Body of pancreas (tissue), 4 donors: Measurements from ENCODE around the gene GATAD2A. TPM values are rescaled to one million over a fixed set of nuclear protein-coding genes. Genes with fewer than 3 reads are reported as not detected.
A peak's percentile ranks its signal among the peaks of the same experiment; 100 is the strongest.

Experiments used
- ATAC-seq: fragments of 150-250 bp; one replicate; pipeline ENCODE4 v1.9.1; 2016
- DNase-seq, 4 donors: peaks; one replicate each; pipeline ENCODE4 v3.0.0-alpha.2; 2019
- H3K27ac ChIP-seq, 4 donors: fragments of 200-600 bp; sonication (generic); 1 replicate in 3 of 4; 2 replicates in 1 of 4; pipeline versions ENCODE4 v1.5.1 to v1.6.1; 2016 to 2019; ENCODE audit warnings: mild to moderate bottlenecking in 1 of 4, mixed read lengths in 1 of 4, moderate library complexity in 1 of 4
- H3K27me3 ChIP-seq, 2 donors: fragments of 200-600 bp; sonication (generic); one replicate each; pipeline ENCODE4 v1.6.0; 2016; ENCODE audit warnings: mild to moderate bottlenecking in 1 of 2
- H3K36me3 ChIP-seq, 2 donors: fragments of 200-600 bp; sonication (generic); replicated peaks in 1 of 2; 2 replicates each; pipeline ENCODE4 v1.5.1; 2016; ENCODE audit warnings: low read depth in 2 of 2; ENCODE audit not compliant: insufficient read depth in 1 of 2
- H3K4me1 ChIP-seq: fragments of 200-600 bp; sonication (generic); one replicate; pipeline ENCODE4 v1.6.0; 2016
- H3K4me3 ChIP-seq, 2 donors: fragments of 200-600 bp; sonication (generic); 1 replicate in 1 of 2; 2 replicates in 1 of 2; pipeline ENCODE4 v1.5.1; 2016 to 2019
- H3K9me3 ChIP-seq, 3 donors: fragments of 200-600 bp; sonication (generic); 1 replicate in 2 of 3; 2 replicates in 1 of 3; pipeline ENCODE4 v1.5.1; 2016
- CTCF ChIP-seq, 7 experiments: fragments of 450-650 bp in 4 of 7; fragments of 200-600 bp in 3 of 7; sonication (generic) in 3 of 7; IDR thresholded peaks; one replicate each; pipeline ENCODE4 v1.5.1; 2016 to 2019; ENCODE audit warnings: antibody characterized with exemption in 7 of 7
- POLR2A ChIP-seq, 3 donors: fragments of 450-650 bp; IDR thresholded peaks; one replicate each; pipeline ENCODE4 v1.6.1; 2016; ENCODE audit warnings: antibody characterized with exemption in 3 of 3, mild to moderate bottlenecking in 2 of 3
- WGBS, 2 donors: methylation state at CpG; one replicate each; pipeline ENCODE4 v1.1.5; 2017; 5-methylcytosine and 5-hydroxymethylcytosine counted together
- intact Hi-C: fragments of 100-400 bp; cut with DNase I; formaldehyde crosslinking; loops from one replicate; pipeline ENCODE4 v1.15.1; 2023
- total RNA-seq, 2 donors: library from RNA; depleted of rRNA; stranded (reverse); fragments of >200 nt; gene quantifications; one replicate each; pipeline ENCODE4 v1.1.0, GENCODE V29; 2016

Gene GATAD2A
- total RNA-seq, 2 donors from 2014 or later, result 30.0 to 35.8 TPM

DNA sequence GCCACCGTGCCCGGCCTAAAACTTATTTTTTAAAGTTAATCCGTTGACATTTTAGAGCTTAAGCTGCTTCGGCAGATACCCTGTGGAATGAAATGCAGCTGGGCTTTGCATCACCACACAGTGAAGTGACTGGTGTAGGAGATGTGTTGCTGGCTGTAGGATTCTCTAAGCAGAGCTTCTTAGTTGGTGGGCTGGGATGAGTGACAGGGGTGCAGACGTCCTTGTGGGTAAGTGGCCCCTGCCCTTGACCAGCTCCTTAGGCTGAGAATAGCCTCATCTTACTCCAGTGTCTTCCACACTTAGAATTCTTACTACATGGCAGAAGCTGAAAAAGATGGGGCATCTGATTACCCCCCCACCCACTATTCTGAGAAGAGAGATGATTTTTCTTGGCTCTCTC lies 11.6 kb downstream of the GATAD2A start:
- WGBS, 2 donors, result 75 to 79% methylated on average over 5 of the region's 5 CpGs
- no peak overlapping the region for H3K27ac ChIP-seq
- no peaks in the 10 kb centered on the region for H3K9me3 ChIP-seq
- no peak for TF ChIP-seq CTCF (IDR thresholded peaks at IDR 0.05)
- DNase-seq, result no peak
- H3K27me3 ChIP-seq, result no peaks in the 10 kb centered on the region
- H3K4me3 ChIP-seq, result no peak overlapping the region
- ATAC-seq, result no peak
- intact Hi-C loops, result no loop called here
- no peaks in the 10 kb centered on the region for H3K36me3 ChIP-seq
- H3K4me1 ChIP-seq, result peaks cover 31% of the 10 kb centered on the region

GRCh38 chr19:19417628-19418245 lies 12.3 kb downstream of the GATAD2A start:
- DNase-seq, result no peak
- WGBS, 2 donors, result 54 to 58% methylated on average over 9 to 10 of the region's 10 CpGs
- TF ChIP-seq CTCF (IDR thresholded peaks at IDR 0.05) (no peak), POLR2A (IDR thresholded peaks at IDR 0.05) (no peak)
- Histone ChIP-seq H3K36me3 (no peaks in the 10 kb centered on the region), H3K27me3 (no peaks in the 10 kb centered on the region), H3K4me3 (no peak overlapping the region), H3K4me1 (peaks cover 31% of the 10 kb centered on the region), H3K9me3 (no peaks in the 10 kb centered on the region), H3K27ac (no peak overlapping the region)
- ATAC-seq, result no peak
- intact Hi-C loops, result no loop called here

- Histone ChIP-seq H3K27me3 (no peaks in the 10 kb centered on the region), H3K4me3 (no peak overlapping the region), H3K9me3 (no peaks in the 10 kb centered on the region), H3K36me3 (no peaks in the 10 kb centered on the region), H3K27ac (no peak overlapping the region), H3K4me1 (peaks cover 39% of the 10 kb centered on the region)
- TF ChIP-seq POLR2A (IDR thresholded peaks at IDR 0.05) (no peak), CTCF (IDR thresholded peaks at IDR 0.05) (no peak)
- no peak for ATAC-seq
- WGBS, 2 donors, result 65 to 78% methylated on average over 8 of the region's 8 CpGs
- intact Hi-C loops, result no loop called here
- no peak for DNase-seq
Observed at GRCh38 chr19:19418555-19419260, 13.2 kb downstream of the GATAD2A start.

- peak in 1 of 4 donors; percentile 16 for DNase-seq
- intact Hi-C loops, result no loop called here
- no peak for ATAC-seq
- Histone ChIP-seq H3K27ac (no peak overlapping the region), H3K27me3 (no peaks in the 10 kb centered on the region), H3K4me1 (peaks cover 41% of the 10 kb centered on the region), H3K9me3 (no peaks in the 10 kb centered on the region), H3K4me3 (no peak overlapping the region), H3K36me3 (no peaks in the 10 kb centered on the region)
- TF ChIP-seq CTCF (IDR thresholded peaks at IDR 0.05), result no peak
- no peak for TF ChIP-seq POLR2A (IDR thresholded peaks at IDR 0.05)
- 76 to 80% methylated on average over 19 to 21 of the region's 21 CpGs for WGBS, 2 donors
Observed at GRCh38 chr19:19420570-19421298, 15.3 kb downstream of the GATAD2A start.
